Large intestine (tissue), 3 donors: ENCODE results near the gene PCNX3. TPM values are rescaled to one million over a fixed set of nuclear protein-coding genes. Genes with fewer than 3 reads are reported as not detected.

Source experiments
- DNase-seq, 2 donors: peaks; one replicate each; pipeline versions ENCODE4 v3.0.0 to v3.0.0-alpha.2; 2013
- H3K27ac ChIP-seq: one replicate; pipeline ENCODE4 v1.5.1; 2013; ENCODE audit warnings: low read length
- H3K27me3 ChIP-seq: 2 replicates; pipeline ENCODE4 v1.6.1; 2013; ENCODE audit warnings: low read length; ENCODE audit not compliant: control insufficient read depth, insufficient read depth
- H3K36me3 ChIP-seq: 2 replicates; pipeline ENCODE4 v1.6.1; 2013; ENCODE audit warnings: low read length; ENCODE audit not compliant: control insufficient read depth, insufficient read depth
- H3K4me1 ChIP-seq: one replicate; pipeline ENCODE4 v1.6.1; 2013; ENCODE audit warnings: low read length; ENCODE audit not compliant: control insufficient read depth, insufficient read depth
- H3K4me3 ChIP-seq: one replicate; pipeline ENCODE4 v1.5.1; 2013; ENCODE audit warnings: low read length
- H3K9me3 ChIP-seq: one replicate; pipeline ENCODE4 v1.6.1; 2013; ENCODE audit warnings: mild to moderate bottlenecking, low read depth, low read length, moderate library complexity; ENCODE audit not compliant: control insufficient read depth
- WGBS: methylation state at CpG from one replicate; pipeline ENCODE4 v1.1.5; 2013; ENCODE audit warnings: low lambda C conversion rate; ENCODE audit not compliant: insufficient coverage; 5-methylcytosine and 5-hydroxymethylcytosine counted together
- polyA plus RNA-seq: library from polyadenylated mRNA; unstranded; fragments of 120-200 nt; gene quantifications from one replicate; pipeline ENCODE4 v1.2.1, GENCODE V29; 2013

The PCNX3 gene
- polyA plus RNA-seq, 1 donor: 29.1 TPM

DNA sequence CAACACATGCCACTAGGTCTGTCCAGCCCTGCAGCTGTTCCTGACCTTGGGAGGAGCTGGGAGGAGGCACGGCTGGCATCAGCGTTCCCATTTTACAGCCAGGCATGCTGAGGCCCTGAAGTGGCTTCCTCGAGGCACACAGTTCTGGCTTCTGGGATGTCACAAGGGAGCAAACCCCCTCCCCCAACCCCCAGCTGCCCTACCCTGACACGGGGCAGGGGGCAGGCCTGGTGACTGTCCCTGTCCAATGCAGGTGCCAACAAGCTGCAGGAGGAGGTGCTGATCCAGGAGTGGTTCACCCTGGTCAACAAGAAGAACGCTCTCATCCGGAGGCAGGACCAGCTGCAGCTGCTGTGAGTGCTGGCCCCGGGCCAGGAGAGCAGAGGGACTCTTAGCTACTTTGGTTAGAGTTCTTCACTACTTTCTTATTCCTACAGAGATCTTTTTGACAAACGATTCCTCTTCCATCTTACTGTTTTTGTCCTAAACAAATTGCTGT lies 25.3 kb upstream of the PCNX3 start:
- no CpG with 5 or more reads among the region's 8 CpGs for WGBS
- peaks cover 3% of the 10 kb centered on the region for H3K27me3 ChIP-seq
- peaks cover 23% of the 10 kb centered on the region for H3K4me1 ChIP-seq
- H3K4me3 ChIP-seq: no peak overlapping the region
- no peak overlapping the region for H3K27ac ChIP-seq
- no peak for DNase-seq
- peaks cover 33% of the 10 kb centered on the region for H3K36me3 ChIP-seq
- peaks cover 4% of the 10 kb centered on the region for H3K9me3 ChIP-seq

DNA sequence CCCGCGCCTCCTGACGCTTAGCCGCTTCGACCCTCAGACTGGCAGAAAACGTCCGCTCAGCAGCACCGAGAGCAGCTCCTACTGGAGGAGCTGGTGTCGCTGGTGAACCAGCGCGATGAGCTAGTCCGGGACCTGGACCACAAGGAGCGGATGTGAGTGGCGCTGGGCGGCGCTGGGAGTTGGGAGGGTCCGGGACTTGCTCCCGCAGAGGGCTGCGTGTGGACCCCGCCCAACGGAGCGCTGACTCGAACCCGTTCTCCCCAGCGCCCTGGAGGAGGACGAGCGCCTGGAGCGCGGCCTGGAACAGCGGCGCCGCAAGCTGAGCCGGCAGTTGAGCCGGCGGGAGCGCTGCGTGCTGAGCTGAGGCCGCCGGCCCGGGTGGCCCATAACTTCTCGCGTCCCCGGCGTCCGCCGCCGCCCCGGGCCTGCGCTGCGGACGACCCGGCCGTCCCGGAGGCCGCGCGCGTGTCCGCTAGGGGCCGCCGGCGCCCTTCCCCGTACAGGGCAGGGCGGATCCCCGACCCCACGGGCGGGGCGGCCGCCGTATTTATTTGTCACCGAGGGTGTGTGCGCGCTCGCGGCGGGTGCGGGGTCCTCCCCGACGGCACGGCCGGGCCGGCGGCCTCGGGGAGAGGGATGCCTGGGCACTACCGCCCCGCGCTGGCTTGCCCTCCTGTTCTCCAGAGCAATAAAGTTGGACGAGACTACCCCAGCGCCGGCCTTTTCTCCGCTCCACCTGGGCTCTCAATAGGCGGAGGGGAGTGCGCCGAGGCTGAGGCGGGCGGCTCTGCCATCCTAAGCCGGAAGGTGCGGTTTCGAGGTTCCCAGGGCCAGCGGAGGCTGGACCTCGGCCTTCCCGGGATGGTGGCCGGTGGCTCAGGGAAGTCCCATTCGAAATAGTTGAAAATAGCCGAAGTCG lies 23.4 kb upstream of the PCNX3 start:
- Histone ChIP-seq H3K4me3 (peak overlapping the region; percentile 11), H3K9me3 (peaks cover 4% of the 10 kb centered on the region), H3K27me3 (peaks cover 3% of the 10 kb centered on the region), H3K27ac (no peak overlapping the region), H3K4me1 (peaks cover 19% of the 10 kb centered on the region), H3K36me3 (peaks cover 24% of the 10 kb centered on the region)
- DNase-seq: peak in 1 of 2 donors; percentile 63
- WGBS: no CpG with 5 or more reads among the region's 106 CpGs

DNA sequence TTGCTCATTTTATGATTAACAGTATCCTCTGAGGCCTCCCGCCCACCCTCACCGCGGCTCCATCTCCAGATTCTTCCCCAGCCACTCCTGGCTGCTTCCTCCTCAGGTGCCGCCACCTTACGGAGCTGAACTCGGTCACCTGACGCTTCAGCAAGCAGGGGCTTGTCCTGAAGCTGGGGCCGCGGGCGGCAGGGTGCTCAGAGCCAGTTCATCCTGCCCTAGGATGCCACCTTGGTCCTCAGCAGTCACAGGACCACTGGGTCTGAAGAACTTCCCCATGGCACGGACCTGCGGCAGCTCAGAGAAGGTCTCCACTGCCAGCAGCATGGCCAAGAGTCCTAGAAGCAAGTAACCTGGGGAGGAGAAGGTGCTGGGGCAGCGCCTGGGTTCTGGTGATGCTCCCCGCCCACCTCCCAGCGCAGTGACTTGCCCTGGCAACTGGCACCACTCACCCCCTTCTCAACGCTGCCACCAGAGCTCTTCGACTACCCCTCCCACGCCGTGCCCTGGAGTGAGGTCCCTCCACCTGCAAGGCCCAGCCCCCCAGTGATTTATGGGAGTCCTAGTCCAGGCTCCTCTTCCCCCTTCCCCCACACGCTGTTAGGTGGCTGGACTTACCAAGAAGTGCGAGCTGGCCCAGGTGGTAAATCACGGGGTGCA lies 22.6 kb upstream of the PCNX3 start:
- DNase-seq: no peak
- peaks cover 27% of the 10 kb centered on the region for H3K36me3 ChIP-seq
- H3K4me1 ChIP-seq: peaks cover 18% of the 10 kb centered on the region
- no peak overlapping the region for H3K27ac ChIP-seq
- WGBS: no CpG with 5 or more reads among the region's 22 CpGs
- H3K27me3 ChIP-seq: peaks cover 3% of the 10 kb centered on the region
- peaks cover 4% of the 10 kb centered on the region for H3K9me3 ChIP-seq
- H3K4me3 ChIP-seq: no peak overlapping the region

DNA sequence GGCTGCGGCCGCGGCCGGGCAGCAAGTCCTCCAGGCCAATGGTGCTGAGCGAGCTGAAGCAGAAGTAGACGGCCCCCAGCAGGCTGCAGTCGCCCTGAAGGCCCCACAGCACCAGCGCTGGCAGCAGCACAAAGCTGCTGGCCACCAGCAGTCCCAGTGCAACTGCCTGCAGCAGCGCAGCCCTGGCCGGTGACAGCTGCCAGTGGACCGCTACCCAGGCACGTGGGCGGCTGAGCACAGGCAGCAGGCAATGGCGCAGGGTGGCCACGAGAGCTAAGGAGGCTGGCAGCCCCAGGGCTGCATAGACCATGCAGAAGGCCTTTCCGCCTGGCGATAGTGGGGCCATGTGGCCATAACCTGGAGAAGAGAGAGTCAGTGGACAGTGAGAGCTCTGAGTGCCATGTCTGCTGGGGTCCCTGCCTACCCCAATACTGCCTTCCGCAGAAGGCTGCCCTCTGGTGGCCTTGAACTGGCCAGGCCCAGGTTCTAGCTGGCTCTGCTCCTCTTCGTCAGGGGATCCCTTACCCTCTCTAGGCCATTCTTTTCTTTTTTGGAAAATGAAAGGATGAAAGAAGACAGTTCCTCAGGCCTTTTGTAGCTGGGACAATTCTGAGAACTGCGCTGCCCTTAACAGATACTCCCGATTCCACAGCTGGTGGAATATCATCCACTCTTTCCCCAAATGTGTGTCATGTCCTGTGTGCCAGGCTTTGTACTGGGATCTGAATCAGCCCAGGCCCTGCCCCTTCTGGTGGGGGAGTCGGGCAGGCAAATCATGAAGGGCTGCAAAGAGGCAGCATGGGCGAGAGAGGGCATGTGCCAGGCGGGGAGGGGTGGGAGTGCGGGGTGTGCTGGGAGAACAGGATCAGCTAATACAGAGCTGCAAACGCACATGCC lies 21.8 kb upstream of the PCNX3 start:
- no CpG with 5 or more reads among the region's 26 CpGs for WGBS
- Histone ChIP-seq H3K27ac (no peak overlapping the region), H3K27me3 (peaks cover 3% of the 10 kb centered on the region), H3K4me1 (peaks cover 10% of the 10 kb centered on the region), H3K9me3 (peaks cover 4% of the 10 kb centered on the region), H3K36me3 (peaks cover 35% of the 10 kb centered on the region), H3K4me3 (no peak overlapping the region)
- no peak for DNase-seq

DNA sequence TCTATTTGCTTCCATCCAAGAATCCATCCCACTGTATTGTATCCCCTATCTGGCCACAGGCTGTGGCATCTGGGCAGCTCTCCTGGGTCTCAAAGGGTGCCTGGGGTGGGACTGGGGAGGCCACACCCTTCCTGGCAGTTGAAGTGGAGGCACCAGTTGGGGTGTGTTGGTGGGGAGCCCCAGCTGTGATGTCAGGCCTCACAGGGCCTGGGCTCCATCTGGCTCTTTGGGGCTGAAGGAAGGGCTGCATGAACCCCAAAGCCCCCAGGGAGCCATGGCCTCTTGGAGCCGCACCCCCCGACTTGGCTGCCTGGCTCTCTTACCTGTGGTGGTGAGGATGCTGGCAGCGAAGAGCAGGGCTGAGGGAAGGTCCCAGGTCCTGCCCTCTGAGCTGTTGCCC lies 20.4 kb upstream of the PCNX3 start:
- peaks cover 8% of the 10 kb centered on the region for H3K4me1 ChIP-seq
- no CpG with 5 or more reads among the region's 3 CpGs for WGBS
- peaks cover 3% of the 10 kb centered on the region for H3K27me3 ChIP-seq
- DNase-seq: no peak
- H3K4me3 ChIP-seq: no peak overlapping the region
- H3K9me3 ChIP-seq: peaks cover 4% of the 10 kb centered on the region
- H3K27ac ChIP-seq: no peak overlapping the region
- peaks cover 36% of the 10 kb centered on the region for H3K36me3 ChIP-seq

DNA sequence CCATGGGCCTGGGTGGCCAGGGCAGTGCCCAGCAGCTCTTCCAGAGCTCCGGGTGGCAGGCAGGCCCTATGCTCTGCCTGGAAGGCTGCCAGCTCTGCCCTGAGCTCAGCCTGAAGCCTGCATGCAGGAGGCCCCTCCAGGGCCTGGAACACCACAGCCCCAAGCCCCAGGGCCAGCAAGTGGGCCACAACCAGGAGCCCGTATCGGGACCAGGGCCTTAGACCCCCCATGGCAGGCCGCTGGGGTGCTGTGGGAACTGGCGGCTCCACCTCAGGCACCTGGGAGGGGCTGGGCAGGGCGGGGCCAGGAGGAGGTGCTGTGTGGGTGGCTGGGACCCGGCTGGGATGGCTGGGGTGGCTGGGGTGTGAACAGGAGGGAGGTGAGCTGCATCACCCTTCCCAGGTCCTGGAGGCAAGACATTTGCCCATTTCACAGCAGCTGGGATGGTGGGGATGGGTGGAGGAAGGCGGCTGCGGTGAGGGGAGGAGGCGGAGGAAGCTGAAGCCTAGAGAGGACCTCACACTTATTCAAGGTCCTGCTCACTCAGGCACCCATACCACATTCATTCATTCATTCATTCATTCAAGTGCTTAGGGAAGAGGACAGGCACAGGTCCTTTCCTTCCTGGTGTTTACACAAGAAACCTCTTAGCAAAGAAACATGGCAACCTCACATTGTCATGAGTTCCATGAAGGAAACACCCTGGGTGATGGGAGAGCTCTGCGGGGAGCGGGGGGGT lies 19.9 kb upstream of the PCNX3 start, which contains the start of gene KCNK7:
TSS of gene KCNK7 (minus strand) at position 258 of the 739 bp plus-strand sequence. CDS start at position 230, 28 bp downstream.
- H3K9me3 ChIP-seq: peaks cover 4% of the 10 kb centered on the region
- no CpG with 5 or more reads among the region's 12 CpGs for WGBS
- H3K4me3 ChIP-seq: no peak within 1 kb of the TSS
- peaks cover 3% of the 10 kb centered on the region for H3K27me3 ChIP-seq
- no peak for DNase-seq
- peaks cover 36% of the 10 kb centered on the region for H3K36me3 ChIP-seq
- peaks cover 8% of the 10 kb centered on the region for H3K4me1 ChIP-seq
- no peak within 1 kb of the TSS for H3K27ac ChIP-seq

DNA sequence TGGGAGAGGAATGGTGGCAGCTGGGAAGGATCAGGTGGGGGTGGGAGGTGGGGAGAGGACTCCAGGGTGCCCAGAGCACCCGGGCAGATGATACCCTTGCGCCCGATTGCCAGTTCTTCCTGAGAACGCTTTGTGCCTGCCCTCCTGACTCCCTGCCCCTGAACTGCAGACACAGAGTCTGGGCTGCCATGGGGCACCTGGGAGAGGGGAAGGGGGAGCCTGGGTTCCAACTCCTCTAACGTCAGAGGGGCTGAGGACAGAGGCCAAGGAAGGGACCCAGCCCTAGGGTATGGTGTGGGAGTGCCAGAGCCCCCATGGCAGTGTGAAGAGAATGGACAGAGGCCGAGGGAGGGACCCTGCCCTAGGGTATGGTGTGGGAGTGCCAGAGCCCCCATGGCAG lies 19.1 kb upstream of the PCNX3 start:
- Histone ChIP-seq H3K4me3 (no peak overlapping the region), H3K4me1 (peaks cover 8% of the 10 kb centered on the region), H3K27me3 (peaks cover 3% of the 10 kb centered on the region), H3K36me3 (peaks cover 41% of the 10 kb centered on the region), H3K27ac (no peak overlapping the region), H3K9me3 (peaks cover 4% of the 10 kb centered on the region)
- DNase-seq: no peak
- no CpG with 5 or more reads among the region's 6 CpGs for WGBS

DNA sequence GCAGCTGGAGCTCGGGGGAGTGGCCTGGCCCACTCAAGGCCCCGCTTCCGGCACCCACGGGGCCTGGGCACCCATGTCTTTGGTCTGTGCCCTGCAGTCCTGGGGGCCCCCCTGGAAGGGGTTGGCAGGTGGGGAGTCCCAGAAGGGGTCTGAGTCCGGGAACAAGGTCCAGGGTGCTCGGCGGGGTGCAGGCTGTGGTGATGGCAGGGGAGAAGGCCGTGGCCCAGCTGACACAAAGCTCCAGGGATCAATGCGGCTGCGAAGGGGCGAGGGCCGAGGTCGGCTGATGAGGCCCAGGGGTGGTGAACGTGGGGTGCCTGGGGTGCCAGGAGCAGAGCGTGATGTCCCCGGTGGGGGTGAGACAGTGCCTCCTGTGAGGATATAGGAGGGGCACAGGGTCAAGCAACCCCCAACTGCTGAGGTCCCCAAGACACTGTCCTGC lies 17.3 kb upstream of the PCNX3 start:
- Histone ChIP-seq H3K4me3 (no peak overlapping the region), H3K27ac (no peak overlapping the region), H3K4me1 (no peaks in the 10 kb centered on the region), H3K27me3 (no peaks in the 10 kb centered on the region), H3K36me3 (peaks cover 48% of the 10 kb centered on the region), H3K9me3 (no peaks in the 10 kb centered on the region)
- no CpG with 5 or more reads among the region's 16 CpGs for WGBS
- DNase-seq: no peak

DNA sequence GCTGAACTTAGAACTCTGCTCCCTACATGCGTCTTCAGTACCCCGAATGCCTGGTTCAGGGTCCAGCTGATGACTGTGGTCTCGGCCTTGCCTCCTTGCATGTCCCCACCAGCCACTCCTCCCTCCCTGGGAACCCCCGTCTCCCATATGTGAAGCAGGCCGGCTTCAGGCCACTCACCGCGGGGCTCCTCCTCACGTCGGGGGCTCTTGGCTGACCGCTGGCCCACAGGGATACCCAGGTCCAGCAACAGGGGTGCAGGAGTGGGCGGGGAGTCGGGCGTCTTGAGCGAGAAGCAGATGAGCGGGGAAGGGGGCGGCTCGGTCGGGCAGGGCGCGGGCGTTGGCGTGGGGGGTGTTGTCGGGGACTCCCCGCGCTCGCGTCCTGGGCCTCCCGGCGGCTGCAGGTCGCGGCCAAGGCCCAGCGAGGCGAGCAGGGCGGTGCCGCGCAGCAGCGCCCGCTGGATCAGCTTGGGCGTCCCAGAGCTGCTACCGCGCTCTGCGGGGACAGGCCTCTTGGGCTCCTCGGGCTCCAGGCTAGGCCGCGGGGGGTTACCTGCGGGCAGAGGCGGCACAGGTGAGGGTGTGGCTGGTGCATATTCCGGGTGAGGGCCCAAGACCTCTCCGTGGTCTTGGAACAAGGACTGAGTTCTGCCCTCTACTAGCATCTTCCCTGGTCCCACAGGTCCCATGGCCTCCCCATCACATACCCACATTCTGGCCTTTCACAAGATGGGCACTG lies 16.2 kb upstream of the PCNX3 start:
- Histone ChIP-seq H3K4me3 (no peak overlapping the region), H3K27ac (no peak overlapping the region), H3K36me3 (peaks cover 58% of the 10 kb centered on the region), H3K4me1 (no peaks in the 10 kb centered on the region), H3K27me3 (no peaks in the 10 kb centered on the region), H3K9me3 (no peaks in the 10 kb centered on the region)
- no peak for DNase-seq
- WGBS: 90% methylated on average over 2 of the region's 49 CpGs
